GM12891 (cell line): ENCODE data around the gene BLTP3B.

Experiments
- PAX5 ChIP-seq: IDR thresholded peaks from 2 replicates; pipeline ENCODE4 v1.6.1; 2011; ENCODE audit warnings: low read length, moderate library complexity, mild to moderate bottlenecking; ENCODE audit not compliant: insufficient read depth, severe bottlenecking
- POLR2A ChIP-seq: IDR thresholded peaks from 2 replicates; pipeline ENCODE4 v1.6.1; 2011; ENCODE audit warnings: low read depth, low read length, control low read depth
- POLR2AphosphoS5 ChIP-seq: IDR thresholded peaks from 2 replicates; pipeline ENCODE4 v1.6.1; 2011; ENCODE audit warnings: low read depth, low read length, control low read depth
- SPI1 ChIP-seq: IDR thresholded peaks from 2 replicates; pipeline ENCODE4 v1.6.1; 2011; ENCODE audit warnings: low read depth, low read length, control low read depth
- TAF1 ChIP-seq: IDR thresholded peaks from 2 replicates; pipeline ENCODE4 v1.6.1; 2011; ENCODE audit warnings: low read depth, low read length, control low read depth

- TF ChIP-seq POLR2A (no peak), POLR2AphosphoS5 (no peak), TAF1 (no peak), PAX5 (no peak), SPI1 (no peak)
Observed at GRCh38 chr12:100127766-100128511, 14.7 kb downstream of the BLTP3B start.
